WERI-Rb-1 (cell line): ENCODE measurements around the gene NEO1.

ENCODE experiments used
- DNase-seq: peaks from one replicate; pipeline ENCODE4 v3.0.0-alpha.2; 2020
- H3K27ac ChIP-seq: fragments of 250-450 bp; sonication (Bioruptor Pico); 2 replicates; pipeline ENCODE4 v1.5.1; 2020; ENCODE audit warnings: mild to moderate bottlenecking, moderate library complexity
- H3K27me3 ChIP-seq: fragments of 250-450 bp; sonication (Bioruptor Pico); 2 replicates; pipeline ENCODE4 v1.5.1; 2021; ENCODE audit warnings: mild to moderate bottlenecking, low read depth, moderate library complexity; ENCODE audit not compliant: insufficient read depth, severe bottlenecking
- H3K36me3 ChIP-seq: fragments of 250-450 bp; sonication (Bioruptor Pico); 2 replicates; pipeline ENCODE4 v1.5.1; 2020; ENCODE audit warnings: mild to moderate bottlenecking, moderate library complexity
- H3K4me3 ChIP-seq: 2 replicates; pipeline ENCODE4 v1.5.1; 2011; ENCODE audit warnings: low read depth, mild to moderate bottlenecking, control low read depth, low read length
- H3K9me3 ChIP-seq: fragments of 250-450 bp; sonication (Bioruptor Pico); 2 replicates; pipeline ENCODE4 v1.5.1; 2021; ENCODE audit warnings: mild to moderate bottlenecking, moderate library complexity; ENCODE audit not compliant: severe bottlenecking
- TF ChIP-seq, protein P1 (sequence below): IDR thresholded peaks from 2 replicates; pipeline ENCODE4 v1.5.1; 2011; ENCODE audit warnings: low read depth, mild to moderate bottlenecking, control low read depth, inconsistent platforms, low read length

NEO1 gene, protein sequence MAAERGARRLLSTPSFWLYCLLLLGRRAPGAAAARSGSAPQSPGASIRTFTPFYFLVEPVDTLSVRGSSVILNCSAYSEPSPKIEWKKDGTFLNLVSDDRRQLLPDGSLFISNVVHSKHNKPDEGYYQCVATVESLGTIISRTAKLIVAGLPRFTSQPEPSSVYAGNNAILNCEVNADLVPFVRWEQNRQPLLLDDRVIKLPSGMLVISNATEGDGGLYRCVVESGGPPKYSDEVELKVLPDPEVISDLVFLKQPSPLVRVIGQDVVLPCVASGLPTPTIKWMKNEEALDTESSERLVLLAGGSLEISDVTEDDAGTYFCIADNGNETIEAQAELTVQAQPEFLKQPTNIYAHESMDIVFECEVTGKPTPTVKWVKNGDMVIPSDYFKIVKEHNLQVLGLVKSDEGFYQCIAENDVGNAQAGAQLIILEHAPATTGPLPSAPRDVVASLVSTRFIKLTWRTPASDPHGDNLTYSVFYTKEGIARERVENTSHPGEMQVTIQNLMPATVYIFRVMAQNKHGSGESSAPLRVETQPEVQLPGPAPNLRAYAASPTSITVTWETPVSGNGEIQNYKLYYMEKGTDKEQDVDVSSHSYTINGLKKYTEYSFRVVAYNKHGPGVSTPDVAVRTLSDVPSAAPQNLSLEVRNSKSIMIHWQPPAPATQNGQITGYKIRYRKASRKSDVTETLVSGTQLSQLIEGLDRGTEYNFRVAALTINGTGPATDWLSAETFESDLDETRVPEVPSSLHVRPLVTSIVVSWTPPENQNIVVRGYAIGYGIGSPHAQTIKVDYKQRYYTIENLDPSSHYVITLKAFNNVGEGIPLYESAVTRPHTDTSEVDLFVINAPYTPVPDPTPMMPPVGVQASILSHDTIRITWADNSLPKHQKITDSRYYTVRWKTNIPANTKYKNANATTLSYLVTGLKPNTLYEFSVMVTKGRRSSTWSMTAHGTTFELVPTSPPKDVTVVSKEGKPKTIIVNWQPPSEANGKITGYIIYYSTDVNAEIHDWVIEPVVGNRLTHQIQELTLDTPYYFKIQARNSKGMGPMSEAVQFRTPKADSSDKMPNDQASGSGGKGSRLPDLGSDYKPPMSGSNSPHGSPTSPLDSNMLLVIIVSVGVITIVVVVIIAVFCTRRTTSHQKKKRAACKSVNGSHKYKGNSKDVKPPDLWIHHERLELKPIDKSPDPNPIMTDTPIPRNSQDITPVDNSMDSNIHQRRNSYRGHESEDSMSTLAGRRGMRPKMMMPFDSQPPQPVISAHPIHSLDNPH (N-terminal part only)

GRCh38 chr15:73051807-73052652, at the start of gene NEO1:
TSS of gene NEO1 (plus strand) at chr15:73052463. CDS start at chr15:73052676, 213 bp downstream.
- H3K9me3 ChIP-seq, result no peaks in the 10 kb centered on the region
- peak; percentile 93 for DNase-seq
- peaks cover 7% of the 10 kb centered on the region for H3K36me3 ChIP-seq
- TF ChIP-seq, protein P1, sequence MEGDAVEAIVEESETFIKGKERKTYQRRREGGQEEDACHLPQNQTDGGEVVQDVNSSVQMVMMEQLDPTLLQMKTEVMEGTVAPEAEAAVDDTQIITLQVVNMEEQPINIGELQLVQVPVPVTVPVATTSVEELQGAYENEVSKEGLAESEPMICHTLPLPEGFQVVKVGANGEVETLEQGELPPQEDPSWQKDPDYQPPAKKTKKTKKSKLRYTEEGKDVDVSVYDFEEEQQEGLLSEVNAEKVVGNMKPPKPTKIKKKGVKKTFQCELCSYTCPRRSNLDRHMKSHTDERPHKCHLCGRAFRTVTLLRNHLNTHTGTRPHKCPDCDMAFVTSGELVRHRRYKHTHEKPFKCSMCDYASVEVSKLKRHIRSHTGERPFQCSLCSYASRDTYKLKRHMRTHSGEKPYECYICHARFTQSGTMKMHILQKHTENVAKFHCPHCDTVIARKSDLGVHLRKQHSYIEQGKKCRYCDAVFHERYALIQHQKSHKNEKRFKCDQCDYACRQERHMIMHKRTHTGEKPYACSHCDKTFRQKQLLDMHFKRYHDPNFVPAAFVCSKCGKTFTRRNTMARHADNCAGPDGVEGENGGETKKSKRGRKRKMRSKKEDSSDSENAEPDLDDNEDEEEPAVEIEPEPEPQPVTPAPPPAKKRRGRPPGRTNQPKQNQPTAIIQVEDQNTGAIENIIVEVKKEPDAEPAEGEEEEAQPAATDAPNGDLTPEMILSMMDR, result no peak
- peak within 1 kb of the TSS; percentile 90 for H3K4me3 ChIP-seq
- H3K27ac ChIP-seq, result peak within 1 kb of the TSS; percentile 99
- H3K27me3 ChIP-seq, result no peaks in the 10 kb centered on the region

DNA sequence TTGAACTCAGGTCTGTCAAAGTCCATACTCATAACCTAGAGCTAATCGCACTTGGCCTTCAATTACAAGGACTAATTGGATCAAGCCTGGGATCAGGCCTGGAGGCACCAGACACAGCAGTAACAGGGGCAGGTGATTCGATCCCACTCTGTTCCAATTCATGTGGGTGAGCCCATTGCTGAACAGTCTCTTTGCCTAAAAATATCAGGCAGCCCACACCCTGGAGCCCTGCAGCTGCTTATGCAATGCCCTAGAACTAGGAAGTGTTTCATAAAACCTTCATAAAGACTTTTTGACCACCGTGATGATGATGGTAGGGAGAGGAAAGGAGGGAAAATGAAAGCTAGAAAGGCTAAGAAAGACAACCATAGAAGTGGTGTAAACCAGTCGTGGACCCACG, 47.8 kb upstream of the NEO1 start:
- H3K36me3 ChIP-seq, result no peaks in the 10 kb centered on the region
- H3K4me3 ChIP-seq, result no peak overlapping the region
- TF ChIP-seq, protein P1, result no peak
- H3K27me3 ChIP-seq, result no peaks in the 10 kb centered on the region
- H3K27ac ChIP-seq, result no peak overlapping the region
- DNase-seq, result no peak
- H3K9me3 ChIP-seq, result no peaks in the 10 kb centered on the region

- Histone ChIP-seq H3K27me3 (no peaks in the 10 kb centered on the region), H3K4me3 (no peak overlapping the region), H3K36me3 (no peaks in the 10 kb centered on the region), H3K27ac (no peak overlapping the region), H3K9me3 (no peaks in the 10 kb centered on the region)
- DNase-seq, result no peak
- TF ChIP-seq, protein P1, result no peak
Observed at GRCh38 chr15:73005032-73005431, 47.2 kb upstream of the NEO1 start.

DNA sequence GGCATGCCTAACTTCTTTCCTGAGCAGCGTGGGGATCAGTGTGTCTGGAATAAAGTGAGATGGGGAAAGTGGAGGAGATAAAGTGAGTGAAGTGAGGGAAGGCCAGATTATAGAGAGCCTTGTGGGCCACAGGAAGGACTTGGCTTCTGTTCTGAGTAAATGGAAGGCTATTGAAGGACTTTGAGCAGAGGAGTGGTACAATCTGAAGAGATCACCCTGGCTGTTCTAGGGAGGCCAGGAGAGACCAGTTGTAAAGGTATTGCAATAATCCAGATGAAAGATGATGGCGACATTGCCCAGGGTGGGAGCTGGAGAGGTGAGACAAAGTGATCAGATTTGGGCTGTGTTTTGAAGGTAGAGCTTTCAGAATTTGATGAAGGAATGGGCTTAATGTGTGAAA, 46.8 kb upstream of the NEO1 start:
- no peaks in the 10 kb centered on the region for H3K9me3 ChIP-seq
- no peak for DNase-seq
- no peaks in the 10 kb centered on the region for H3K36me3 ChIP-seq
- no peak overlapping the region for H3K4me3 ChIP-seq
- no peaks in the 10 kb centered on the region for H3K27me3 ChIP-seq
- H3K27ac ChIP-seq, result no peak overlapping the region
- TF ChIP-seq, protein P1, result no peak

DNA sequence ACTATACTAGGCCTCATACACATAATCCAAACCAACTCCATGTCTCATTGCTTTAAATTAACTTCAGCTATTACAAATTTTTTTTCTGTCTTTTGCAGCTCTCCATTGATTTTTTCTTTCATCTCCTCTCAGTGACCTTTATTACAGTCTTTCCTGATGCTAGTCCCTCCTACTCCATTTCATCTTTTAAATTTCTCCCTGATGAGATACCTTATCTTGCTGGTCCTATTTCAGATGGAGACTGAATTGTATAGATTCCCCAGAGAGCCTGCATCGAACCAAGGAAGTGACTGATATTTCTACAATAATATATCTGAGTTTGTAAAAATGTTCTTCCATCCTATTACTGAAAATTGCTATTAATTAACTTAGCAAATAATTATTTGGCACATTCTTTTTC, 45.7 kb upstream of the NEO1 start:
- no peaks in the 10 kb centered on the region for H3K9me3 ChIP-seq
- TF ChIP-seq, protein P1, result no peak
- DNase-seq, result no peak

More for the DNA sequence above, 45.7 kb upstream of the NEO1 start:
- Histone ChIP-seq H3K36me3 (no peaks in the 10 kb centered on the region), H3K27ac (no peak overlapping the region), H3K4me3 (no peak overlapping the region), H3K27me3 (no peaks in the 10 kb centered on the region)
